ENCODE data around the gene ZNF804A. TPM values are rescaled to one million over a fixed set of nuclear protein-coding genes. Genes with fewer than 3 reads are reported as not detected.

ZNF804A gene
- total and polyA plus RNA-seq, 7 experiments from 2014 or later: 0.16 to 0.69 TPM; not detected in 5

GRCh38 chr2:184956856-184957255 lies 358.5 kb downstream of the ZNF804A start:
- H3K27me3 Mint-ChIP-seq: no peaks in the 10 kb centered on the region
- H3K4me1 ChIP-seq (ENCODE audit: control insufficient read depth in 2 of 2, insufficient read depth in 2 of 2, low read length in 2 of 2): no peaks in the 10 kb centered on the region
- ChIA-PET CTCF (no interaction called here), POLR2A (no interaction called here)
- H3K9me3 ChIP-seq (ENCODE audit: control insufficient read depth in 2 of 3, low read length in 3 of 3): no peaks in the 10 kb centered on the region
- H3K27ac ChIP-seq (ENCODE audit: low read depth, low read length): no peak overlapping the region
- H3K27me3 ChIP-seq (ENCODE audit: control insufficient read depth in 2 of 2, insufficient read depth in 2 of 2, low read length in 2 of 2): no peaks in the 10 kb centered on the region
- no peak overlapping the region for H3K27ac Mint-ChIP-seq
- intact Hi-C loops (cut with micrococcal nuclease): no loop called here
- DNase-seq: no peak
- H3K4me1 Mint-ChIP-seq: no peaks in the 10 kb centered on the region
- H3K4me3 ChIP-seq (ENCODE audit: low read length): no peak overlapping the region
- H3K36me3 Mint-ChIP-seq: no peaks in the 10 kb centered on the region
- no peak for ATAC-seq
- H3K36me3 ChIP-seq (ENCODE audit: control insufficient read depth in 2 of 3, insufficient read depth in 3 of 3, low read length in 3 of 3): no peaks in the 10 kb centered on the region
- H3K4me3 Mint-ChIP-seq: no peak overlapping the region
- H3K9me3 Mint-ChIP-seq: peaks cover 0 to 22% (median 0%) of the 10 kb centered on the region in 11 donors

- H3K4me1 Mint-ChIP-seq: no peaks in the 10 kb centered on the region
- no peaks in the 10 kb centered on the region for H3K36me3 Mint-ChIP-seq
- H3K4me3 ChIP-seq (ENCODE audit: low read length): no peak overlapping the region
- no peaks in the 10 kb centered on the region for H3K27me3 ChIP-seq (ENCODE audit: control insufficient read depth in 2 of 2, insufficient read depth in 2 of 2, low read length in 2 of 2)
- DNase-seq (no peak), ATAC-seq (no peak)
- ChIA-PET POLR2A (no interaction called here), CTCF (no interaction called here)
- no peaks in the 10 kb centered on the region for H3K4me1 ChIP-seq (ENCODE audit: control insufficient read depth in 2 of 2, insufficient read depth in 2 of 2, low read length in 2 of 2)
- no peak overlapping the region for H3K27ac ChIP-seq (ENCODE audit: low read depth, low read length)
- H3K9me3 Mint-ChIP-seq: peaks cover 0 to 8% (median 0%) of the 10 kb centered on the region in 11 donors
- H3K27ac Mint-ChIP-seq: no peak overlapping the region
- no peak overlapping the region for H3K4me3 Mint-ChIP-seq
- H3K36me3 ChIP-seq (ENCODE audit: control insufficient read depth in 2 of 3, insufficient read depth in 3 of 3, low read length in 3 of 3): no peaks in the 10 kb centered on the region
- intact Hi-C loops (cut with micrococcal nuclease): no loop called here
- H3K27me3 Mint-ChIP-seq: no peaks in the 10 kb centered on the region
- H3K9me3 ChIP-seq (ENCODE audit: control insufficient read depth in 2 of 3, low read length in 3 of 3): no peaks in the 10 kb centered on the region
Observed at GRCh38 chr2:184971546-184972068, 373.3 kb downstream of the ZNF804A start.
